ENCODE data around the gene SOBP.

GRCh38 chr6:107660839-107661238, 170.9 kb downstream of the SOBP start:
- TF ChIP-seq CTCF (IDR thresholded peaks at IDR 0.05) (no peak), POLR2A (IDR thresholded peaks at IDR 0.05) (no peak), POLR2AphosphoS5 (IDR thresholded peaks at IDR 0.05) (no peak), EP300 (IDR thresholded peaks at IDR 0.05) (no peak)

Measured in upper lobe of left lung (tissue), 4 donors.